ENCODE results near the gene SLAMF1.
"Not testable (repeated sequence)": the region's sequence is repeated elsewhere in the genome, so short reads cannot be mapped to it uniquely, and the experiment has no call there.

SLAMF1 gene

DNA sequence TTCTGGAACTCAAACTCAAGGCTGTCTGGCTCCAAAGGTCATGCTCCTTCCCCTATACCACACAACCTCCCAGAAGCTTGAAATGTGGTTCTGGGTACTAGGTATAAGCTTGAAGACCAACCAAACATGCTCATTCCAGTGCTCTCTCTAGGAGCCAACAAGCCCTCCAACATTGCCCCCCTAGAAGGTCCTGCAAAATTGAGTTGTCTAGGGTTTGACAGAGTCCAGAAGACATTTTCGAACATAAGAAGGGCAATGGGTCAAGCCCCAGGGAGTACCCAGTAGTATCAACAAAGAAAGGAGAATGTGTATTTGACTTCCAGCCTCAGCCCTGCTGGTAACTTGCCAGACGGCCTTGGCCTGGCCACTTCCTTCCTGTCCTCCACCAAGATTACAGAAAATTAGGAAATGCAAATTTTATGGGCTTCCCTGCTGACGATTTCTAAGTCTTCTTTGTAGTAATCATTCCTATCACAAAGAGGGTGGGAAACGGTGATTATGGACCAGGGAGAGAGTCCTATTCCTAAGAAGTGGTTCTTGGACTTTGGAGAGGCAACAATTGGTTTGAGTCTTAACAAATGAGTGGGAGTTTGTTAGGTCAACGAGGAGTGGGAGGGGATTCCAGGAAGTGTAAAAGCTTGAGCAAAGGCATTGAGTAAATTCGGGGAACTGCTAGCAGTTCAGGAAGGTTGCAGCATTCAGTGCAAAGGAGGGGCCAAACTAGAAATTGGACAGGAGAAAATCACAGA, 18.7 kb upstream of the SLAMF1 start:
- peak; percentile 97 for DNase-seq

GRCh38 chr1:160664573-160665051, 17.8 kb upstream of the SLAMF1 start:
- peak; percentile 79 for DNase-seq

DNA sequence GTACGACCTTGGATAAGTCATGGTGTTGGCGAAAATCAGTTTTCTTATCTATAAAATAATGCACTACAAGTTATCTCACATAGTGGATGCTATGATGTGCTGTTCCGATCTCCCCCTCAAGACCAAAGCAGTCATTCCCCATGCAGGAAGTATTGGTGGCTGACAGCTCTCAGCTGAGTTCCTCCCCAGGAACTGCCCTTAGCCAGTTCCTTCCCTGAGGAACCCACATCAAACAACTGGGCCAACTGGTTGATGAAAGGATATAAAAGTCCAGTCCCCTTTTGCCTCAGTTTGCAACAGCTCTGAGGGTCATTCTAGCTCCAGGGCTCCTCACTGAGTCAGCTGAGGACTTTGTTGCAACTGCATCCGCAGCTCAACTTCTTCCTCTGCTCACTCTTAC, 16.1 kb upstream of the SLAMF1 start:
- peak; percentile 53 for DNase-seq

DNA sequence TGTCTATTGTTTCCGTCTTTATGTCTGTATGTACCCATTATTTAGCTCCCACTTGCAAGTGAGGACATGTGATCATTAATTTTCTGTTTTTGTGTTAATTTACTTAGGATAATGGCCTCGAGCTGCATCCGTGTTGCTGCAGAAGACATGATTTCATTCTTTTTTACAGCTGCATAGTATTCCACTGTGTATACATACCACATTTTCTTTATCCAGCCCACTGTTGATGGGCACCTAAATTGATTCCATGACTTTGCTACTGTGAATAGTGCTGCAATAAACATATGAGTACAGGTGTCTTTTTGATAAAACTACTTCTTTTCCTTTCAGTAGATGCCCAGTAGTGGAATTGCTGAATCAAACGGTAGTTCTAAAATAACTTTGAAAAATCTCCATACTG, 12.7 kb upstream of the SLAMF1 start:
- DNase-seq = no peak

GRCh38 chr1:160658814-160659193, 12.0 kb upstream of the SLAMF1 start:
- DNase-seq = no peak

GRCh38 chr1:160658162-160658813, 11.4 kb upstream of the SLAMF1 start:
- no peak for DNase-seq

DNA sequence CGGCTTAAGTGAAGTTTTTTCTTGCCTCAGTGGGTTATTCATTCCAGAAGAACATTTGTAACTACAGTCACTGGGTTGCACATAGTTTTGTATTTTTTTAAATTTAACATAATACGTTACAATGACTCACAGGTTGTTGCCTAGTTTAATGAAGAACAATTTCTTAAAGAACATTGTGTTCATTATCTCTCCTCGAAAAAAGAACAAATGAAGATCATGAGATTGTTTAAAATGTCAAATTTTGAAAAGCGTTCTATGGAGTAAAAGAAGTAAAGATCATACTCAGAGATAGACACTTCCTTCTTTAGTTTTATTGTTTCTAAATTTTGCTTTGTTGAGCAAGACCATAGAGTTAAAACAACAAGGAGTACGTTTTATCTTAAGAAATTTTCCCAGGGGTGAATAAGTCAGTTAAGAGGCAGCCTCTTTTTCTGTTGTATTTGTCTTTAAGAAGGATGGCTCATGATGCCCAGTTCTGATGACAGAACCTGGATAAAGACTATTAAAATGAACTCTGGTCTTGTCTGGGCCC, 10.5 kb upstream of the SLAMF1 start:
- DNase-seq = peak; percentile 73

DNA sequence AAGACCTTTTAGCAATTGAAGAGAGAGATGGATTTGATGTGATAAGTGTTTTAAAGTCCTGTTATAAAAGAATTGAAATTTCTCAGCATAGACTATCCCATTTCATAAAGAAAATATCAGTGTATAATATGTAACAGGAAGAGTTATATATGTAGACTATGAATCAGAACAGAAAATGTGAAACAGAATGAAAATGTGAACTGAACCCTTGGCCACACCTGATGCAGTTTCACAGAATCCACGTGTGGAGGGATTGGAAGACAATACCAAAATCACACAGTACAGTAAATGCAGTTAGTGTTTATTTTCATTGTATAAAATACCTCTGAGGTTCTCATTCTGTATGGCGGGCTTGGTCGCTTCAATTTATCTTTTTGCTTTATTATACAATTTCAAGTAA, 9.9 kb upstream of the SLAMF1 start:
- DNase-seq = no peak

DNA sequence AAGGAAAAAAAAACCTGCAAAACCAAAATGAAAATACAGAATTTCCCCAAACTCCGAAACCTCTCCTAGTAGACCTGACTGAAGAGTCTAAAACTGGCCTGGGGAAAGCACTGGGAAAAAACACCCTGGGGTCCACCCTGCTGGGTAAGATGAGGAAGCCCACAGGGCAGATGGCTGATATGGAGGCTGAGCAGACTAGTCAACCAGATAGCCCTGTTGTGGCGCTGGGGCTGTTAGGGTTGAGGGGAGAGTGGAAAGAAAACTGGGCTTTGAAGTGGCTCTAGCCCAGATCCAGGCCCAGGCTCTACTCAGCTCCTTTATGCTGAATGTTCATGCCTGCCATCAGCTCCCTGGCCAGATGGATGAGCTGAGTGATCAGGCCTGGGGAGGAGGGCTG, 6.8 kb upstream of the SLAMF1 start:
- DNase-seq = no peak

GRCh38 chr1:160652924-160653619, 6.2 kb upstream of the SLAMF1 start:
- DNase-seq = no peak

DNA sequence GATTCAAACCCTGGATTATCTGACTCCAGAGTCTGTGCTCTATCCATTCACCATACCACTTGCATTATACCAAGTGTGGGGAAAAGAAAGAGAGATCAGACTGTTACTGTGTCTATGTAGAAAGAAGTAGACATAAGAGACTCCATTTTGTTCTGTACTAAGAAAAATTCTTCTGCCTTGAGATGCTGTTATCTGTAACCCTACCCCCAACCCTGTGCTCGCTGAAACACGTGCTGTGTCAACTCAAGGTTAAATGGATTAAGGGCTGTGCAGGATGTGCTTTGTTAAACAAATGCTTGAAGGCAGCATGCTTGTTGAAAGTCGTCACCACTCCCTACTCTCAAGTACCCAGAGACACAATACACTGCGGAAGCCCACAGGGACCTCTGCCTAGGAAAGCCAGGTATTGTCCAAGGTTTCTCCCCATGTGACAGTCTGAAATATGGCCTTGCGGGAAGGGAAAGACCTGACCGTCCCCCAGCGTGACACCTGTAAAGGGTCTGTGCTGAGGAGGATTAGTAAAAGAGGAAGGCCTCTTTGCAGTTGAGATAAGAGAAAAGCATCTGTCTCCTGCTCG, 5.3 kb upstream of the SLAMF1 start:
- not testable (repeated sequence) for DNase-seq

GRCh38 chr1:160651433-160652064, 4.7 kb upstream of the SLAMF1 start:
- DNase-seq = no peak

GRCh38 chr1:160647329-160647720, 481 bp upstream of the SLAMF1 start:
- no peak for DNase-seq

GRCh38 chr1:160646180-160646579, 664 bp downstream of the SLAMF1 start:
- peak; percentile 70 for DNase-seq

GRCh38 chr1:160645386-160646130, 1.3 kb downstream of the SLAMF1 start:
- DNase-seq = peak; percentile 16

DNA sequence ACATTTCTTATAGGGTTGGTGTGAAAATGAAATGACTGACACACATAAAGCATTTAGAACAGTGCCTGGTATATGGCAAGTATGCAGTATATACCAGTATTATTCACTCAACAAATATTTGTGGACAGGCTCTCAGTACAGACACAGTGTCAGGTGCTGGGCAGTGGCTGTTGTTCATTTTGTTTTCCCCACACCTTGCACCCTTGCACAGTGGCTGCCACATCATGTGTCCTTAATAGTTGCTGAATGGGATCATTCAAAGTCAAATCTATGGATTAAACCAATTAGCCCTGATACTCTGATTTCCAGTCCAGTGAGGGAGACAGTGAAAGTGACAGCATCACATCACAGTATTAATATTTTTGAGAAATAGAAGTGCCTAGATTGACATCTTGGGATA, 2.4 kb downstream of the SLAMF1 start:
- peak; percentile 7 for DNase-seq

- DNase-seq = peak; percentile 9
These were observed 3.7 kb downstream of the SLAMF1 start for GRCh38 chr1:160643138-160643537.

DNA sequence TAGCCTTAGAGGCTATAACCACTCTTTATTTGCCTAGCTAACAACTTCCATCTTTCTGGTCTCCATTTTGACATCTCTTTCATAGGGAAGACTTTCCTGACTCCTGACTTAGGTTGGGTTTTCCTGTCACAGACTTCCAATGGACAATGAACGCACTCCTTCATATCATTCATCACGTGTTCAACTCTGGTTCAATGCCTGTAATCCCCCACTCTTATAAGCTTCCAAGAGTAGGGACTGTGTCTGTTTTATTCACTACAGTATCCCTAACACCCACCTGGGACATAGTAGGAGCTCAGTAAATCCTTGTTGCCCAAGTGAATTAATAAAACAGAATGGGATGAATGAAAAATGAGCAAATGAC, 4.6 kb downstream of the SLAMF1 start:
- DNase-seq = peak; percentile 0

- DNase-seq = peak; percentile 58
These were observed 5.2 kb downstream of the SLAMF1 start for GRCh38 chr1:160641323-160642280.

- peak; percentile 61 for DNase-seq
These were observed 6.3 kb downstream of the SLAMF1 start for GRCh38 chr1:160640359-160641123.
